A375 (cell line): ENCODE results near the gene KDM5D. TPM values are rescaled to one million over a fixed set of nuclear protein-coding genes. Genes with fewer than 3 reads are reported as not detected.

Experiments used
- total RNA-seq: library from RNA; depleted of rRNA; stranded (reverse); fragments of >200 nt; shearing (Covaris generic); gene quantifications from 2 replicates; pipeline ENCODE4 v1.2.3, GENCODE V29; 2014; rRNA removed

The KDM5D gene
- total RNA-seq: not detected in 2 replicates

GRCh38 chrY:19744381-19745378 lies at the start of gene KDM5D:
Gene KDM5D, minus strand, starts transcription at chrY:19744726. Its CDS starts 192 bp downstream, at chrY:19744534.

